IMR-90 (cell line): ENCODE results near the gene BPI. TPM values are rescaled to one million over a fixed set of nuclear protein-coding genes. Genes with fewer than 3 reads are reported as not detected.

Source experiments
- ATAC-seq: fragments of 200-7000 bp; cut with Tn5 transposase; 2 replicates; pipeline ENCODE4 v1.9.1; 2020; ENCODE audit warnings: low read depth, mild to moderate bottlenecking, moderate library complexity
- BruUV-seq: library from RNA; stranded (reverse); fragments of 400-500 nt; replicated peaks from 2 replicates; lab custom pipeline; 2021; lab: Mats Ljungman, UMichigan
- CTCF ChIA-PET: fragments of 300-600 bp; formaldehyde crosslinking; extraction: SDS; loops from one replicate; lab custom pipeline; 2021; ENCODE audit warnings: antibody characterized with exemption; lab: Yijun Ruan, JAX
- POLR2A ChIA-PET: fragments of 300-600 bp; sonication (Branson Sonifier 250); formaldehyde crosslinking; loops from one replicate; lab custom pipeline; 2022; ENCODE audit warnings: antibody characterized with exemption; ENCODE audit not compliant: unreplicated experiment; lab: Charles Lee
- DNase-seq: peaks from one replicate; pipeline ENCODE4 v3.0.0; 2013
- H2AFZ ChIP-seq: replicated peaks from 2 replicates; pipeline ENCODE3; 2013; ENCODE audit warnings: low read length, mild to moderate bottlenecking; ENCODE audit not compliant: poor library complexity
- H2AK5ac ChIP-seq: 2 replicates; pipeline ENCODE4 v1.6.1; 2013; ENCODE audit warnings: low read depth, low read length, inconsistent platforms
- H2AK9ac ChIP-seq: replicated peaks from 2 replicates; pipeline ENCODE3; 2013; ENCODE audit warnings: mild to moderate bottlenecking, low read depth, low read length, moderate library complexity; ENCODE audit not compliant: poor library complexity
- H2BK120ac ChIP-seq: 2 replicates; pipeline ENCODE4 v1.6.1; 2013; ENCODE audit warnings: low read depth, low read length, inconsistent platforms
- H2BK15ac ChIP-seq: 3 replicates; pipeline ENCODE4 v1.6.1; 2013; ENCODE audit warnings: low read depth, low read length, inconsistent platforms
- H2BK20ac ChIP-seq: 2 replicates; pipeline ENCODE4 v1.6.1; 2013; ENCODE audit warnings: low read depth, mild to moderate bottlenecking, inconsistent platforms, low read length, moderate library complexity
- H2BK5ac ChIP-seq: 2 replicates; pipeline ENCODE4 v1.6.1; 2013; ENCODE audit warnings: mild to moderate bottlenecking, low read depth, low read length, inconsistent platforms; ENCODE audit not compliant: poor library complexity, severe bottlenecking
- H3K14ac ChIP-seq: replicated peaks from 2 replicates; pipeline ENCODE4 v1.6.1; 2013; ENCODE audit warnings: low read depth, low read length, inconsistent platforms
- H3K18ac ChIP-seq: 2 replicates; pipeline ENCODE4 v1.6.1; 2013; ENCODE audit warnings: low read depth, low read length, control low read depth
- H3K23ac ChIP-seq: 2 replicates; pipeline ENCODE4 v1.6.1; 2013; ENCODE audit warnings: low read depth, low read length, inconsistent platforms
- H3K27ac ChIP-seq: 2 replicates; pipeline ENCODE4 v1.5.1; 2013; ENCODE audit warnings: mild to moderate bottlenecking, control low read depth, low read length; ENCODE audit not compliant: insufficient read depth
- H3K27me3 ChIP-seq: 2 replicates; pipeline ENCODE4 v1.6.1; 2013; ENCODE audit warnings: low read length; ENCODE audit not compliant: control insufficient read depth, insufficient read depth
- H3K36me3 ChIP-seq: 2 replicates; pipeline ENCODE4 v1.6.1; 2013; ENCODE audit warnings: low read length, mixed read lengths; ENCODE audit not compliant: control insufficient read depth, insufficient read depth
- H3K4ac ChIP-seq: 2 replicates; pipeline ENCODE4 v1.6.1; 2013; ENCODE audit warnings: low read depth, low read length, inconsistent platforms
- H3K4me1 ChIP-seq: 2 replicates; pipeline ENCODE4 v1.6.1; 2013; ENCODE audit warnings: low read length, mixed read lengths; ENCODE audit not compliant: control insufficient read depth, insufficient read depth
- H3K4me2 ChIP-seq: 2 replicates; pipeline ENCODE4 v1.6.1; 2013; ENCODE audit warnings: low read depth, mild to moderate bottlenecking, control low read depth, low read length, moderate library complexity
- H3K4me3 ChIP-seq: 2 replicates; pipeline ENCODE4 v1.5.1; 2013; ENCODE audit warnings: low read depth, mild to moderate bottlenecking, control low read depth, low read length, moderate library complexity; ENCODE audit not compliant: insufficient read depth
- H3K56ac ChIP-seq: 2 replicates; pipeline ENCODE4 v1.6.1; 2013; ENCODE audit warnings: low read length, inconsistent platforms; ENCODE audit not compliant: insufficient read depth; ENCODE audit errors: extremely low read depth
- H3K79me1 ChIP-seq, 2 experiments: 2 replicates each; pipeline ENCODE4 v1.6.1; 2013; ENCODE audit warnings: low read length in 2 of 2, inconsistent platforms in 1 of 2, low read depth in 1 of 2
- H3K9ac ChIP-seq: 2 replicates; pipeline ENCODE4 v1.6.1; 2013; ENCODE audit warnings: low read depth, low read length, control low read depth
- H3K9me1 ChIP-seq: 2 replicates; pipeline ENCODE4 v1.6.1; 2013; ENCODE audit warnings: low read length, inconsistent platforms; ENCODE audit not compliant: insufficient read depth
- H3K9me3 ChIP-seq: 2 replicates; pipeline ENCODE4 v1.6.1; 2013; ENCODE audit warnings: low read length; ENCODE audit not compliant: control insufficient read depth, insufficient read depth
- H4K20me1 ChIP-seq: 2 replicates; pipeline ENCODE4 v1.6.1; 2013; ENCODE audit warnings: low read length, inconsistent platforms; ENCODE audit not compliant: insufficient read depth
- H4K5ac ChIP-seq: 2 replicates; pipeline ENCODE4 v1.6.1; 2013; ENCODE audit warnings: mild to moderate bottlenecking, low read depth, low read length, control low read depth
- H4K8ac ChIP-seq, 2 experiments: 2 replicates each; pipeline ENCODE4 v1.6.1; 2013; ENCODE audit warnings: low read depth in 2 of 2, low read length in 2 of 2, control low read depth in 1 of 2, inconsistent platforms in 1 of 2
- H4K91ac ChIP-seq: 2 replicates; pipeline ENCODE4 v1.6.1; 2013; ENCODE audit warnings: low read depth, low read length, inconsistent platforms; ENCODE audit not compliant: insufficient read depth
- BHLHE40 ChIP-seq: fragments of 150-350 bp; IDR thresholded peaks from 2 replicates; pipeline ENCODE4 v1.6.1; 2016; ENCODE audit warnings: mild to moderate bottlenecking, low read depth, low read length
- CEBPB ChIP-seq: IDR thresholded peaks from 2 replicates; pipeline ENCODE4 v1.6.1; 2012; ENCODE audit warnings: low read depth, low read length, improper control_type of control experiment
- MAFK ChIP-seq: IDR thresholded peaks from 2 replicates; pipeline ENCODE4 v1.6.1; 2012; ENCODE audit warnings: low read depth, low read length, improper control_type of control experiment
- MAZ ChIP-seq: IDR thresholded peaks from 2 replicates; pipeline ENCODE4 v1.6.1; 2012; ENCODE audit warnings: low read depth, mild to moderate bottlenecking, low read length, improper control_type of control experiment, moderate library complexity, borderline replicate concordance
- MXI1 ChIP-seq: IDR thresholded peaks from 2 replicates; pipeline ENCODE4 v1.6.1; 2012; ENCODE audit warnings: low read depth, mild to moderate bottlenecking, low read length, moderate library complexity, borderline replicate concordance
- NFE2L2 ChIP-seq: fragments of 150-350 bp; IDR thresholded peaks from 2 replicates; pipeline ENCODE4 v1.6.1; 2016; ENCODE audit warnings: low read depth, mild to moderate bottlenecking, low read length
- POLR2A ChIP-seq: IDR thresholded peaks from 2 replicates; pipeline ENCODE4 v1.6.1; 2012; ENCODE audit warnings: mild to moderate bottlenecking, low read depth, low read length
- RAD21 ChIP-seq: IDR thresholded peaks from 2 replicates; pipeline ENCODE4 v1.6.1; 2012; ENCODE audit warnings: low read length, improper control_type of control experiment
- RFX5 ChIP-seq: IDR thresholded peaks from 2 replicates; pipeline ENCODE4 v1.8.0; 2012; ENCODE audit warnings: low read depth, mild to moderate bottlenecking, low read length, moderate library complexity
- SMC3 ChIP-seq: fragments of 150-350 bp; IDR thresholded peaks from 2 replicates; pipeline ENCODE4 v1.6.1; 2016; ENCODE audit warnings: low read depth, mild to moderate bottlenecking, antibody characterized with exemption, low read length, moderate library complexity
- USF2 ChIP-seq: fragments of 150-350 bp; IDR thresholded peaks from 2 replicates; pipeline ENCODE4 v1.6.1; 2017; ENCODE audit warnings: mild to moderate bottlenecking, antibody characterized with exemption, low read length, low read depth
- WGBS, 2 experiments: methylation state at CpG; one replicate each; pipeline versions ENCODE4 v1.1.5 to v1.1.7; 2013; ENCODE audit warnings: missing lambda C conversion rate in 2 of 2; ENCODE audit not compliant: insufficient read length in 1 of 2; ENCODE audit errors: extremely low coverage in 2 of 2; 5-methylcytosine and 5-hydroxymethylcytosine counted together
- dilution Hi-C: fragments of 300-500 bp; cut with HindIII; formaldehyde crosslinking; loops from one replicate; pipeline ENCODE4 v1.14.3; 2018; ENCODE audit warnings: low sequenced_read_pairs; ENCODE audit not compliant: unreplicated experiment
- in situ Hi-C: fragments of 300-500 bp; cut with MboI; formaldehyde crosslinking; loops from 3 replicates; pipeline ENCODE4 v1.14.3; 2019; ENCODE audit warnings: low sequenced_read_pairs, inconsistent platforms, mixed read lengths
- intact Hi-C: fragments of 100-400 bp; cut with micrococcal nuclease; formaldehyde crosslinking; loops from 2 replicates; pipeline ENCODE4 v1.10.0; 2022
- polyA plus RNA-seq, 3 experiments: library from polyadenylated mRNA; depleted of rRNA; stranded (reverse); fragments of >200 nt; gene quantifications; 2 replicates each; pipeline ENCODE4 v1.2.3, GENCODE V29; 2012; ENCODE audit warnings: low replicate concordance in 1 of 3
- total RNA-seq: library from RNA; depleted of rRNA; stranded (reverse); fragments of >200 nt; gene quantifications from 2 replicates; pipeline ENCODE4 v1.2.3, GENCODE V29; 2012

BPI gene
- total and polyA plus RNA-seq, 2 of the 4 experiments (the other 2 are of a cell fraction) = 0.05 TPM; not detected in 1

DNA sequence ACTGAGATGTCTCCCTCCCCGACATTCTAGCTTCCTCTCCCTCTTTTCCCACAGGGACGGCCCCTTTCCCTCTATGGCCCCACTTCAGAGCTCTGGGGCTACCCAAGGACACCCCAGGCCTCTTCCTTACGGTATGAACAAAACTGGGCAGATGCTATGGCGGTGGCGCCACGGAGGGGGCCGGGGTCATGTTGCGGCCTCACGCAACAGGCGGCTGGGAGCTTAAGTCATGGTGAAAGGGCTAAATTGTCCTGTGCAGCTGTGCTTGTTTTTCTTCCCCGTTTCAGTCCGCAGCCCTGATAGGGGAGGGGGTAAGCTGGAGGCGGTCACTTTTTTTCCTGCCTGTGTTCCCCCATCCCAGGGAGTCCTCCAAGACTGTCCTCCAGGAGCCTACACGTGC, 25.8 kb upstream of the BPI start:
- Histone ChIP-seq H3K36me3 (no peaks in the 10 kb centered on the region), H3K27me3 (no peaks in the 10 kb centered on the region)
- POLR2A ChIA-PET = no interaction called here

More for the DNA sequence above, 25.8 kb upstream of the BPI start:
- Histone ChIP-seq H4K20me1 (no peaks in the 10 kb centered on the region; the same call in 1 of the 2 replicates), H3K9ac (peak overlapping the region; percentile 15; the same call in 1 of the 2 replicates), H2BK5ac (peak overlapping the region; percentile 93), H3K4me2 (no peak overlapping the region), H3K4me1 (peaks cover 39% of the 10 kb centered on the region), H3K27ac (peak overlapping the region; percentile 68), H3K9me3 (no peaks in the 10 kb centered on the region), H4K8ac (peak overlapping the region; percentile 79 to 80), H3K4me3 (no peak overlapping the region), H3K23ac (peak overlapping the region; percentile 73; the same call in 1 of the 2 replicates), H4K5ac (peak overlapping the region; percentile 83), H3K79me1 (no peaks in the 10 kb centered on the region), H2AFZ (peak overlapping the region; percentile 48), H4K91ac (peak overlapping the region; percentile 86), H2AK9ac (peak overlapping the region; percentile 51), H3K9me1 (peaks cover 18% of the 10 kb centered on the region), H3K4ac (peak overlapping the region; percentile 98), H2BK20ac (peak overlapping the region; percentile 99), H3K18ac (peak overlapping the region; percentile 87), H2AK5ac (peak overlapping the region; percentile 74), H3K56ac (no peak overlapping the region), H3K14ac (peak overlapping the region; percentile 94), H2BK15ac (peak overlapping the region; percentile 88; the same call in 2 of the 3 replicates), H2BK120ac (peak overlapping the region; percentile 96)
- DNase-seq = peak; percentile 54
- WGBS, 2 experiments = 40% methylated on average over 1 of the region's 14 CpGs; no CpG with 5 or more reads in 1 of the 2 experiments
- dilution Hi-C loops (no loop called here), intact Hi-C loops (no loop called here), in situ Hi-C loops (no loop called here)
- no peak for ATAC-seq
- TF ChIP-seq RAD21 (no peak), POLR2A (no peak), CEBPB (no peak), MAFK (no peak), BHLHE40 (no peak), RFX5 (no peak), NFE2L2 (no peak; the same call in 1 of the 2 replicates), SMC3 (no peak), USF2 (no peak), MAZ (no peak), MXI1 (no peak)
- CTCF ChIA-PET = interaction anchor here (1.0 kb wide), 1 partner anchor 13 kb away, joined by 3 read pairs; no protein-coding TSS in a partner anchor
- BruUV-seq = no TSS peak
